HL-60 (cell line): ENCODE measurements around the gene NEURL1.

ENCODE experiments used
- DNase-seq, 2 experiments: peaks; one replicate each; pipeline ENCODE4 v3.0.0-alpha.2; 2010 to 2020; ENCODE audit warnings: low read depth in 1 of 2, low spot score in 1 of 2
- H3K27ac ChIP-seq: fragments of 250-450 bp; sonication (Bioruptor Pico); replicated peaks from 2 replicates; pipeline ENCODE4 v1.5.1; 2020; ENCODE audit warnings: mild to moderate bottlenecking, moderate library complexity
- H3K27me3 ChIP-seq: fragments of 250-450 bp; sonication (Bioruptor Pico); 2 replicates; pipeline ENCODE4 v1.5.1; 2021; ENCODE audit warnings: mild to moderate bottlenecking, moderate library complexity; ENCODE audit not compliant: insufficient read depth, poor library complexity, severe bottlenecking
- H3K4me3 ChIP-seq: replicated peaks from 2 replicates; pipeline ENCODE4 v1.5.1; 2011; ENCODE audit warnings: mild to moderate bottlenecking, control low read depth, low read length; ENCODE audit not compliant: insufficient read depth
- CTCF ChIP-seq: IDR thresholded peaks from one replicate; pipeline ENCODE4 v1.5.1; 2011; ENCODE audit warnings: low read length, control low read depth, inconsistent platforms; ENCODE audit not compliant: insufficient read depth
- GABPA ChIP-seq: IDR thresholded peaks from 2 replicates; pipeline ENCODE4 v1.6.1; 2012; ENCODE audit warnings: low read depth
- POLR2AphosphoS5 ChIP-seq: IDR thresholded peaks from 2 replicates; pipeline ENCODE4 v1.6.1; 2012; ENCODE audit warnings: low read depth
- REST ChIP-seq: IDR thresholded peaks from 2 replicates; pipeline ENCODE4 v1.6.1; 2012; ENCODE audit warnings: low read depth; ENCODE audit not compliant: insufficient replicate concordance
- SPI1 ChIP-seq: IDR thresholded peaks from 2 replicates; pipeline ENCODE4 v1.6.1; 2012; ENCODE audit warnings: low read depth, mild to moderate bottlenecking, borderline replicate concordance

The NEURL1 gene

GRCh38 chr10:103473261-103473671 lies 20.2 kb upstream of the NEURL1 start:
- H3K4me3 ChIP-seq: no peak overlapping the region
- no peak for DNase-seq
- H3K27me3 ChIP-seq: no peaks in the 10 kb centered on the region
- TF ChIP-seq GABPA (no peak), CTCF (no peak), SPI1 (no peak), REST (no peak), POLR2AphosphoS5 (no peak)
- H3K27ac ChIP-seq: no peak overlapping the region

GRCh38 chr10:103474077-103474476 lies 19.4 kb upstream of the NEURL1 start:
- H3K4me3 ChIP-seq: no peak overlapping the region
- no peaks in the 10 kb centered on the region for H3K27me3 ChIP-seq
- no peak for DNase-seq
- TF ChIP-seq REST: no peak
- TF ChIP-seq SPI1: no peak
- no peak for TF ChIP-seq POLR2AphosphoS5
- TF ChIP-seq GABPA: no peak
- TF ChIP-seq CTCF: no peak
- no peak overlapping the region for H3K27ac ChIP-seq

- Histone ChIP-seq H3K27ac (no peak overlapping the region), H3K4me3 (no peak overlapping the region), H3K27me3 (no peaks in the 10 kb centered on the region)
- TF ChIP-seq POLR2AphosphoS5 (no peak), GABPA (no peak), SPI1 (no peak), REST (no peak), CTCF (no peak)
- no peak for DNase-seq
Observed at GRCh38 chr10:103475437-103475836, 18.1 kb upstream of the NEURL1 start.
